HepG2 (cell line): ENCODE data around the gene KIF13A.

ENCODE experiments used
- GTF2F1 ChIP-seq: fragments of 150-350 bp; IDR thresholded peaks from 2 replicates; pipeline ENCODE4 v1.6.1; 2014; ENCODE audit warnings: low read length
- MYNN ChIP-seq: sonication (generic); formaldehyde crosslinking; IDR thresholded peaks from 2 replicates; pipeline ENCODE4 v1.4.0; 2020; ENCODE audit warnings: mild to moderate bottlenecking, low read depth, missing genetic modification reagents
- POLR2AphosphoS5 ChIP-seq: IDR thresholded peaks from 2 replicates; pipeline ENCODE4 v1.6.1; 2012; ENCODE audit warnings: low read depth, low read length
- ZNF274 ChIP-seq: sonication (generic); formaldehyde crosslinking; IDR thresholded peaks from 2 replicates; pipeline ENCODE4 v1.5.1; 2020; ENCODE audit warnings: mild to moderate bottlenecking, missing genetic modification reagents
- ZSCAN20 ChIP-seq: sonication (generic); formaldehyde crosslinking; IDR thresholded peaks from 2 replicates; pipeline ENCODE4 v1.4.0; 2020; ENCODE audit warnings: missing genetic modification reagents, mild to moderate bottlenecking, borderline replicate concordance
- TF ChIP-seq, protein P1 (sequence below): sonication (generic); formaldehyde crosslinking; IDR thresholded peaks from 2 replicates; pipeline ENCODE4 v1.8.0; 2022; ENCODE audit warnings: mild to moderate bottlenecking, missing genetic modification reagents, borderline replicate concordance

DNA sequence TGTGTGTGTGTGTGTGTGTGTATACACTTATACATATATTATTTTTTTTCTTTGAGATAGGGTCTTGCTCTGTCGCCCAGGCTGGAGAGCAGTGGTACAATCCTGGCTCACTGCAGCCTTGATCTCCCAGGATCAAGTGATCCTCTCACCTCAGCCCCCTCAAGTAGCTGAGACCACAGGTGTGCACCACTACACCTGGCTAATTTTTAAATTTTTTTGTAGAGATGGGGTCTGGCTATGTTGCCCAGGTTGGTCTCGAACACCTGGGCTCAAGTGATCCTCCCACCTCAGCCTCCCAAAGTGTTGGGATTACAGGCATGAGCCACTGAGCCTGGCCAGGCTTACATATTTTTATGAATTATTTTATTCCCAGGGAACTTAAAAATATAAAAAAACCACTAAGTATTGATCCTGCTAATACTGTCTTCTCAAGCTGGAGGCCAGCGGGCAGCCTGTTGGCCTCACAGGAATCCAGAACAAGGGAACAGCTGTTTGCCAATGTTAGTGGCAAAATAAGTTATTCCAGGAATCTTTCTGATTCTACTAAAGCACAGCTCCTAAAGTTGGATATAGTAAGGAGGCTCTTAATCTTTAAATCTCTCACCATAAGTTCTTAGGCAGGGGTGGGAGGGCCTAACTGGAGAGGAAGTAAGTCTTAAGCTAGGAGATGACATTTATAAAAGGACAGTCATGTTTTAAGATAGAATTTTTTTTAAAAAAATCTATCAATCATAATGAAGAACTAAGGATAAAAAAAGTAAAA is 145.2 kb downstream of the KIF13A start:
- TF ChIP-seq ZNF274 (CRISPR knock-in tag) = no peak
- TF ChIP-seq, protein P1, sequence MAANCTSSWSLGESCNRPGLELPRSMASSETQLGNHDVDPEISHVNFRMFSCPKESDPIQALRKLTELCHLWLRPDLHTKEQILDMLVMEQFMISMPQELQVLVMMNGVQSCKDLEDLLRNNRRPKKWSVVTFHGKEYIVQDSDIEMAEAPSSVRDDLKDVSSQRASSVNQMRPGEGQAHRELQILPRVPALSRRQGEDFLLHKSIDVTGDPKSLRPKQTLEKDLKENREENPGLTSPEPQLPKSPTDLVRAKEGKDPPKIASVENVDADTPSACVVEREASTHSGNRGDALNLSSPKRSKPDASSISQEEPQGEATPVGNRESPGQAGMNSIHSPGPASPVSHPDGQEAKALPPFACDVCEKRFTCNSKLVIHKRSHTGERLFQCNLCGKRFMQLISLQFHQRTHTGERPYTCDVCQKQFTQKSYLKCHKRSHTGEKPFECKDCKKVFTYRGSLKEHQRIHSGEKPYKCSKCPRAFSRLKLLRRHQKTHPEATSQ (CRISPR knock-in tag) = no peak
- no peak for TF ChIP-seq GTF2F1
- TF ChIP-seq ZSCAN20 (CRISPR knock-in tag) = no peak
- no peak for TF ChIP-seq MYNN (CRISPR knock-in tag)
- TF ChIP-seq POLR2AphosphoS5 = no peak
